Measurements from ENCODE around the gene PCP2.
A peak's percentile ranks its signal among the peaks of the same experiment; 100 is the strongest.

PCP2 gene

DNA sequence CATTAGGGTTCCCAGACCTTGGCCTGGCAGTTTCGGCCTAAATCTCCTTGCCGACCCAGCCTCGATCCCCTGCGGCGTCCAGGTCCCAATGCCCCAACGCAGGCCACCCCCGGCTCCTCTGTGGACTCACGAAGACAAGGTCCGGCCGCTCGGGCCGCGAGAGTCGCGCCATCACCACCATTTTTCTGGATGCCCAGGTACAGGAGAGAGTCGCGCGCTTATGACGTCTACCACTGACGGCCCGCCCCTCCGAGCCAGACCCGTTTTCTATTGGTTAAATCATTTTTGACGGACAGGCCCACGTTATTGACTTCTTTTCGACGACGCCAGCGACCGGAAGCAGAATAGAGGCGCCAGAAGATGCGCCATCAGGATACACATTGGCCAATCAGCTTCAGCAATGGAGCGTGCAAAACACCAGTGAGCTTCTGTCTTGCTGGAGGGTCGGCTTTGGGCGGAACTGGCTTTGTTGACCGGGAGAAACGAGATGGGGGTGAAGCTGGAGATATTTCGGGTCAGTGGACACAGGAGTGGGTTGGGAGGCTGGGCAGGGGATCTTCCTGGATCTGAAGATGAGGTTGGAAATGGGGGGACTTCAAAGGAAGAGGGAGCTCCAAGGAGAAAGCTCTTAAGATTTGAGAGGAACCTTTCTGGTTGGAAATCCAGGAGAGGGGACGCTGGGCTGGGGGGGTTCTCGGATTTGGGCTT is 4.0 kb downstream of the PCP2 start, which contains the start of the genes PET100 and XAB2:
Gene PET100, plus strand, starts transcription at position 447 of the 708 bp plus-strand sequence. Its CDS starts 41 bp downstream, at position 488.
Gene XAB2, minus strand, starts transcription at position 199 of the 708 bp plus-strand sequence. Its CDS starts 18 bp downstream, at position 181.
- TF ChIP-seq, protein P1, sequence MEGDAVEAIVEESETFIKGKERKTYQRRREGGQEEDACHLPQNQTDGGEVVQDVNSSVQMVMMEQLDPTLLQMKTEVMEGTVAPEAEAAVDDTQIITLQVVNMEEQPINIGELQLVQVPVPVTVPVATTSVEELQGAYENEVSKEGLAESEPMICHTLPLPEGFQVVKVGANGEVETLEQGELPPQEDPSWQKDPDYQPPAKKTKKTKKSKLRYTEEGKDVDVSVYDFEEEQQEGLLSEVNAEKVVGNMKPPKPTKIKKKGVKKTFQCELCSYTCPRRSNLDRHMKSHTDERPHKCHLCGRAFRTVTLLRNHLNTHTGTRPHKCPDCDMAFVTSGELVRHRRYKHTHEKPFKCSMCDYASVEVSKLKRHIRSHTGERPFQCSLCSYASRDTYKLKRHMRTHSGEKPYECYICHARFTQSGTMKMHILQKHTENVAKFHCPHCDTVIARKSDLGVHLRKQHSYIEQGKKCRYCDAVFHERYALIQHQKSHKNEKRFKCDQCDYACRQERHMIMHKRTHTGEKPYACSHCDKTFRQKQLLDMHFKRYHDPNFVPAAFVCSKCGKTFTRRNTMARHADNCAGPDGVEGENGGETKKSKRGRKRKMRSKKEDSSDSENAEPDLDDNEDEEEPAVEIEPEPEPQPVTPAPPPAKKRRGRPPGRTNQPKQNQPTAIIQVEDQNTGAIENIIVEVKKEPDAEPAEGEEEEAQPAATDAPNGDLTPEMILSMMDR (IDR thresholded peaks at IDR 0.05; ENCODE audit: insufficient read depth, missing control alignments): no peak
- FAIRE-seq (peak; percentile 89), DNase-seq (ENCODE audit: insufficient read length, low spot score) (peak; percentile 100)

DNA sequence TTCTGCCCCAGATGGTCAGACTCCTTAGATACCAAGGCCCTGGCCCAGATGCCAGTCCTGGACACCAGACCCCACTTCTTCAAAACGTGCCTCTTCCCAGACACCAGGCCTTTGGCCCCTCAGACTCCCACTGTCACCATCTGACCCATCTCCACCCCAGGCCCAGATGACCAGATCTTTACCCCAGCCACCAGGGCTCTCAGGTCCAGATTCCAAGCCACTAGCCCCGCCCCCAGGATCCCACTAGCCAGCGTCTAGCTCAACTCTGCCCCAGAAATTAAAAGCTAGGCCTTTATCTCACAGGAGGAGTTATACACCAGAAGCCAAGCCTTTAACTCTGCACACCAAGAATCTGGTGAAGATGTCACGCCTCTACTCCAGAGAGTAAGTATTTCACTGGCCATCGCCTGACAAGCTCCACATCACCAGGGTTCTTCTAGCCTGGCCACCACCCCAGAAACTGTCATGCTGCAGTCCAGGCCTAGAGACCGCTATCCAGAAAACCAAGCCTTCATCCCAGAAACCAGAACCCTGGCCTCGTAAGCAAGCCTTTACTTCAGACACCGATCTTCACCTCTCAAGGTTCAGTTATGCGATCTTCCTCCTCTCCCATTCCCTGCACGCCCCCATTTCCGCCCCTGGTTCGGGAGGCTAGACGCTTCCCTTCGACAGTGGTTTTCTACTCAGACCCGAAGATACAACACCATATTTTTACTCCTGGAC is 4.8 kb downstream of the PCP2 start:
- no peak for DNase-seq (ENCODE audit: insufficient read length, low spot score)
- FAIRE-seq: no peak
- TF ChIP-seq, protein P1 (IDR thresholded peaks at IDR 0.05; ENCODE audit: insufficient read depth, missing control alignments): no peak

DNA sequence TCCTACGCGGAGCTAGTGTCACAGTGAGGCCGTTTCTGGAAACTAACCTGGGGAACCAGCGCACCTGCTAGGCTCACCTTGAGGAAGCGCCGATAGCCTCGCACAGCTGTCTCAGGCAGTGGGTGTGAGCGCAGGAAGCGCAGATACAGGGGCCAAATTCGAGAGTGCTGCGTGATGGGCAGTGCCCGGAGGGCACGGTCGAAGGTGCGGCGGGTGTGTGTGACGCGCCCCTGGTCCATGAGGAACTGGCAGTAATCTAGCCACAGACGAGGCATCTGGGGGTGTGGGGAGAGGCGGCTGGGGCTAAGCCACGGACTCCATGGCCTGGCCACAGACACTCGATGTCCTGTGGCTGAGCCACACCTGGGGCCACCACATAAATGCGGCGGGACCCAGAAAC is 6.4 kb downstream of the PCP2 start:
- FAIRE-seq: no peak
- TF ChIP-seq, protein P1 (IDR thresholded peaks at IDR 0.05; ENCODE audit: insufficient read depth, missing control alignments): no peak
- DNase-seq (ENCODE audit: insufficient read length, low spot score): no peak

DNA sequence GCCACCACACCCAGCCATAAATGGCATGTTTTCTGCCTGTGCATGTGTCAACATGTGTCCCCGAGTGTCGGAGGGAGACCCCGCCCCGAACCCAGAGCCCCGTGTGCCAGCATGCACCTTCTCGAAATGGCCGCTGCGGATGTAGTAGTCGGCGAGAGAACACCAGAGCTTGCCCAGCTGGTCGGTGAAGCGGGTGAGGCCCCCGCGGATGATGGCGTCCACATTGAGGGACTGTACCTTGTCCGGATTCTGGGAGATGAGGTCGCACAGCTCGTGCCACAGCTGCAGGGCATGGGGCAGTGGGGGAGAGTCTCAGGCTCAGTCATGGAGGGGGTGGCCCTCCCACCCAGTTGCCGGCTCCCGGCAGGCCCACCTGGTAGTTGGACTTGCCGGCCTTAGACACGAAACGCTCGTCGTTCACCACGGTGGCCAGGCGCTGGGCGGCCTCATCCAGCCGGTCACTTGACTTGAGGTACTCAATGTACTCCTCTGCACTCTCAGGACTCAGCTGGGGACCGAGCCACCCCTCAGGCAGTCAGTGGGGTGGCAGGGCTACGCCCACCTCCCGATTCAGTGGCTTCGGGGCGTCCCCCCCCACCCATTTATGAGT is 7.7 kb downstream of the PCP2 start:
- FAIRE-seq (no peak), DNase-seq (ENCODE audit: insufficient read length, low spot score) (no peak)
- TF ChIP-seq, protein P1 (IDR thresholded peaks at IDR 0.05; ENCODE audit: insufficient read depth, missing control alignments): no peak

DNA sequence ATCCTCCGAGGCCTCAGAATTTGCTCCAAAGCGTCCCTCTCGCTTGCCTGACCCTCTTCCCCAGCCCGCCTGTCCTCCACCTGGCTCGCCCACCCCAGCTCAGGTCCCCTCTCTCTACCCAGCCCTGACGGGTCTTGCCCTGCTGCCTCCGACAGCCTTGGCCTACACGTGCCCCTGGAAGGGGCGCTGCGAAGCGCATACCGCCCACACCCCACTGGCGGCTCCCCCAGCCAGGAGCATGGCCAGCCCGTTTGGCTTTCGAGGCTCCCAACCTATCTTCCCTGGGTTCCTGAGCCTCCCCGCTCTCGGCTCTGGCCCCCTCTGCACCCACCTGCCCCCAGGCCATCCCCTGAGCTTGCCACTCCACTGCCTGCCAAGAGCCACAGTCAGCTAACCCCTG is 8.7 kb downstream of the PCP2 start:
- DNase-seq (ENCODE audit: insufficient read length, low spot score) (no peak), FAIRE-seq (no peak)
- TF ChIP-seq, protein P1 (IDR thresholded peaks at IDR 0.05; ENCODE audit: insufficient read depth, missing control alignments): no peak

DNA sequence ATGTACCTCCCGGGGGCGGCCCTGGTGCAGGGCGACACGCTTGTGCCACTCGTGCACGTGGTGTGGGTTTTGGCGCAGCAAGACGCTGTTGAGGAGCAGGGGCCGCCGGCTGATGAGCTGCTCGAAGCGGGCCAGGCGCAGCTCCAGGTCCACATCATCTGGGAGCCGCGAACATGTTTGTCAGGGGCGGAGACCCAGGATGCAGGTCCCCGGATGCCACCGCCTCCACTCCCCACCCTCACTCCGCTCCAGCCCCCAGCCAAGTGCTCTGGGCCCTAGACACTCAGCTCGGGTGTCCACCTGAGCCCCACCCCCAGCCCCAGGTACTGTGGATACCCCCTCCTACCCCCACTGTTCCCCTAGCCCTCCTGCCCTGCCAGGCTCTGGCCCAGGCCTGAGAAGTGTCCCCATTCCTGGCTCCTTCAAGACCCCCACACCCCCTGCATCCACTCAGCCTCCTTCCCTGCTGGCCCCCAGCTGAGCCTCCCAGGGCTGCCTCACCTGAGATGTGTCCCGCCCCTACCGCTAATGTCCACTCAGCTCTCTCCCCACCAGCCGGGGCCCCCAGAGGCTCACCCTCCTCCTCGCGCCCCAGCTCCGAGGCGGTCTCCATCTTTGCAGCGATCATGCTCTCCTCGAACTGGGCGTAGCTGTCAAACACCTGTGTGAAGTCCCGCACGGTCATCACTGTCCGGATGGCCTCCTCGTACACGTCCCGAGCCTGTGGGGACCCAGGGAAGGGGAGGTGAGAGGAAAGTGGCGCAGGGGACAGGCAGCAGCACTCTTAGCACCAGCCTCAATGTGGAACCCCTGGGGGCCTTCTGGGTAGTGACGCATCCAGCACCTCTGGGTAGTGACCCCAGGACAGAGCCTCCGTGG is 9.6 kb downstream of the PCP2 start:
- FAIRE-seq (no peak), DNase-seq (ENCODE audit: insufficient read length, low spot score) (no peak)
- TF ChIP-seq, protein P1 (IDR thresholded peaks at IDR 0.05; ENCODE audit: insufficient read depth, missing control alignments): no peak

All from D721Med (cell line).